Measurements from ENCODE around the gene NTN3.

The NTN3 gene

DNA sequence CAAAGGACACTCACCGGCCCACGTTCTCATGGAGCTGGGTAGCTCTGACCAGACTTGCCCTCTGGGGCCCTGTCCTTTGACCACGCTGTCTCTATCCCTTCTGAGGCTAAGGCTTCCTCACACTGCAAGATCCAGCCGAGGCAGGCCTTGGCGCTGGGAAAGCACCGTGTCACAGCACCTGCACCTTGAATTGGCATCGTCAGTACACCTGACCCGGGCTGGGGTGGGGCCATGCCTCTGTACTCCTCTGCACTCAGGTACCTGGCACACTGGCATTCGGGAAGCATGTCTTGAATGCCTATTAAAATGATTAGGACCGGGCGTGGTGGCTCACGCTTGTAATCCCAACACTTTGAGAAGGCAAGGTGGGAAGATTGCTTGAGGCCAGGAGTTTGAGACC is 9.9 kb downstream of the NTN3 start:
- no peak for DNase-seq

DNA sequence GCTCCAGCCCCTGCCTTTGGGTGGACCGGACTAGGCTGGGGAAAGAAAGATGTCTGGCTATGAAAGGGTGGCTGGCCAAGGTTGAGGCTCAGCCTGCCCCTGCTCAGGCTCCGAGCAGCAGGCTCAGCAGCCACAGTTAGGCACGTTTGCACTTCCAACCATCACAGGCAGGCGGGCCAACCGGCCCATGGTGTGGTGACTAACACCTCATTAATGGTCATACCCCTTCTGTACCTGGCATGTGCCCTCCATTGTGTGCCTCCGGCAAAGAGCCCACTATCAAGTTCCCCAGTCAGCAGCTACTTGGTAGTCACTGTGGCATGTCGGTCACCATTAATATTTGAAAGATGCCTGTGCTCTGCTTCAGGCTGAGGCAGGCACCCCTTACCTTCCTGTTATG is 10.6 kb downstream of the NTN3 start:
- DNase-seq, result no peak

DNA sequence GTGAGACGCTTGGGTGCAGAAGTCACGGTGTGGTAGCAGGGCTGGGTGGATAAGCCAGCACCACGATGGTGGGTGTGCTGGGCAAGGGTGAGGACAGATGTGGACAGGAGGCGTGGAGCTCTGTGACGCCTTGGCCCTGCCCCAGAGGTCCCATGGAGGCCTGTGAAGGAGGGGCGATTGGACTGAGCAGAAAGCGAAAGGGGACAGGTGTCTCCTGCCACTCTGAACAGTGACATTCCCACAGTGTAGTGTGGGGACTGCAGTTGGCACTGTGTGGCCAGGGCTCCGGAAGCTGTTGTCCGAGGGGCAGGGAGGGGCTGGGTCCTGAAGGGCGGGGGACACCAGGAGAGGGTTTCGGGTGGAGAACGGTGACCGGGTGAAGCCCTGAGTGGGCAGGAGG is 11.2 kb downstream of the NTN3 start:
- DNase-seq, result no peak

DNA sequence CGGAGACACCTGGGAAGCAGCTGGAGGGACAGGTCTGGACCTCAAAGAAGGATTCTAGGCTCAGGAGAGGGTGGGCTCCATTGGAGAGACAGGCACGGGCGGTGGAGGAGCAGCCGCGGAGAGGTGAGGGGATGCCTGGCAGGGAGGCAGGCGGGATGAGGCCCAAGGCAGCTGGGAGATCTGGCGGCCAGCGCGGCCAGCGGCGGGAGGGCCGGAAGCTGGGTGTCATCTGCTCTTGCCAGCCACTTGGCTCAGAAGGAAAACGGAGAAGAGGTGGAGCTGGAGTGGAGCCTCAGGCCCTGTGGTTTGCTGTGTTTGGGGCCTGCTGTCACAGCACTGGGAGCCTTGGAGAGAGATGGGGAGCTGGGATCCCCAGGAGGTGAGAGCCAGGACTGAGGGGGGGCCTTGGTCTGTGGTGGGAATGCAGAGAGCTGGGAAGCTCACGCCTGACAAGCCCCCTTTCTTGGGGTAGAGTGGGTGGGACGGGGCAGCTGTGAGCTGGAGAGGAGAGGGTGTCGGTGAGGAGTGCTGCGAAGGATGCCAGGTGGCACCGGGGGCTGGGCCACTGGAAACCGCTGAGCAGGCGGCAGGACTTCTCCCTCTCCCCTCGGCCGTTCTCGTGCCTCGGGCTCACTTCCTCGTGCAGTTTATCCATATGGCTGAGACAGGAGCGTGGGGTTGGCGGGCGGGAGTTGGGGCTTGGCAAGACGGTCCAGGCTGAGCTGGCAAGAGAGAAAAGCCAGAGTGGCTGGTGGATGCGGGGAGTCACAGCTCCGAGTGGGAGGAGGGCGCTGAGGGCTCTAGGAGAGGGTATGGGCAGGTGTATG is 11.8 kb downstream of the NTN3 start:
- DNase-seq, result no peak

DNA sequence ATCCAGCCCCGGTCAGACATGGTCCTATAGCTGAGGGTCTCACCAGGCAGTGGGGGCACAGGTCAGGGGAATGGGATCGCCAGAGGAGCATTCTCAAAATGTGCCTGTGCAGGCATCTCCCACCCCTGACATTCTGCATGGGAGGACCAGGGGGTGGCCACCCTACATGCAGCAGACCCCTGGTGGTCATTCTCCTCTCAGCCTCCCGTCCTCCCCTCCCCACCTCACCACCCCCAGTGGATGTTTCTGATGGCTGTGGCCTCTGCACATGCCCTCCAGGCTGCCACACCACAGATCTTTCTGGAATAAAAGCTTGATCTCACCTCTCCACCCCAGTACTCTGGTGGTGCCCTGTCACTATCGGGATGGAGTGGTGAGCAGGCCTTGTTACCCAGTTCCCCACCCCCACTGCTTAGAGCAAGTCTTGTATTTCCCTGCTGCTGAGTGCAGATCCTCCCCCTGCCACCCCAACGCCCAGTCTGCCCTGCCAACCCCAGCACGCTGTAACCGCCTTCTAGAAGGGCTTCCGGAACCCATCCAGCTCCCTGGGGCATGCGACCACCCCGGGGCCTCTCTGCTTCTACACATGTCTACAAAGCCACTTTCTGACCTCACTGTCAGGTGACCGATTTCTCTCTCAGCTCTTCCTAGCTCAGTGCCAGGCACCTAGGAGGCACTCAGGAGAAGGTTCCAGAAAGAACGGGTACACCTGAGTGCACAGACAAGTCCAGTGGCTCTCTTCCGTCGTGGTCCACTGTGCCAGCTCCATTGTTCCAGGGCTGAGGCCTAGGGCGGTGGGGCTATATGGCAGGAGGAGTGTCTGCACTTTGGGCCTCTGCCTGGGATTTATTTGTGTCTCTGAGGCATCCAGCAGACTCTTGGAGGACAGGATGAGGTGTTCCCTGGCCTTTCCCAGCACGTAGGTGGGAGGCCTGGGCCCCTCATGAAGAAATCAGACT is 13.1 kb downstream of the NTN3 start:
- DNase-seq, result no peak

DNA sequence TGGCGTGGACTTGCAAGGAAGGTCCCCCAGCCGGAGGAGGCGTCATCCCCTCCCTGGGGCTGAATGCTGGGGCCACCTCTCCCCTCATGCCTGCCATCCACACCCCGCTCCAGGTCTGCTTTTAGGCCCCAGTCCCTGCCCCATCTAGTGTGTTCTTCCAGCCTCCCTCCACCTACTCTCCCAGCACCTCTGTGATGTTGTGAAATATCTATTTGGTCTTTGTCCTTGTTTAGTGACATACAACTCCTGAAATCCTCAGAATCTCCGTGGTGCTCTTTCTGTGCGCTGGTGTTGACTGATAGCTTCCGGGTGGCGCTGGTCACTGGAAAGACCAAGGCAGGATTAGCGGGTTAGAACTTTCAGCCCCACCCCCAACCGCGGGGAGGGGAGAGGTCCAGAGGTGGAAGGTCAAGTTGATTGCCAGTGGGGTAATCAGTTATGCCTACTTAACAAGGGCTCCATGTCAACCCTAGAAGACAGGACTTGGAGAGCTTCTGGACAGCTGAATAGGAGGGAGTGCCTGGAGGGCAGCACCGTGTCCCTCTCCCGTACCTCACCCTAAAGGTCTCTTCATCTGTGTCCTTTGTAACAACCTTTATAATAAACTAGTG is 13.9 kb downstream of the NTN3 start:
- no peak for DNase-seq

DNA sequence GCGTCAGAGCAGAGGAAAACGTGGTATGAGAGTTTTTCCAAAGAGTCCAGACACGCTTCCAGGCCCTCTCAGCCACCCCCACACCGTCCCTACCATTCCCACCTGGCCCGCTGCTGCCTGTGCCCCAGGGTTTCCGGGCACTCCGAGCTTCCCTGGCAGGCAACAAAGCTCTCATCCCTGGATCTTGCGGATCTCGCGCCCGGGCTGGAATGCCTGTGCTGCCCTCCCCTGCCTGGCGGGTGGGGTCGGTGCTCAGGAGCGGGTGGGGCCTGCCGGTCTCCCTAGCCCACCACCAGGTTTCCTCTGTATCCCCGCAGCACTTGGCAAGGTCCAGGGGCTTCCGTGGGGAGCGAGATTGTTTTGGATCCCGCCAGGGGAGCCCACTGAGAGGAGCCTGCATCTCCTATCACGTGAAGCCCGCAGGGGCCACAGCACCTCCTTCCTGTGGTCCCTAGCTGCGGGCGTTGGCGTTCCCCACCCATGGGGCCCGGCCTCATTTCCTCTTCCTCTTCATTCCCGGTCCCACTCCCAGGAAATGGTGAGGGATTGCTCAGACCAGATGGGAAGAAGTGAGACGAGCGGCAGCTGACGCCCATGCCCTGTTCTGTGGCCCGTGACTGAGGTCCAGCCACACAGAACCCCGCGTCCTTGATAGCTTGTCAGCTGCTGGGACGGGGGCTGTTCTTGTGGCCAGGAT is 14.9 kb downstream of the NTN3 start:
- DNase-seq, result no peak

DNA sequence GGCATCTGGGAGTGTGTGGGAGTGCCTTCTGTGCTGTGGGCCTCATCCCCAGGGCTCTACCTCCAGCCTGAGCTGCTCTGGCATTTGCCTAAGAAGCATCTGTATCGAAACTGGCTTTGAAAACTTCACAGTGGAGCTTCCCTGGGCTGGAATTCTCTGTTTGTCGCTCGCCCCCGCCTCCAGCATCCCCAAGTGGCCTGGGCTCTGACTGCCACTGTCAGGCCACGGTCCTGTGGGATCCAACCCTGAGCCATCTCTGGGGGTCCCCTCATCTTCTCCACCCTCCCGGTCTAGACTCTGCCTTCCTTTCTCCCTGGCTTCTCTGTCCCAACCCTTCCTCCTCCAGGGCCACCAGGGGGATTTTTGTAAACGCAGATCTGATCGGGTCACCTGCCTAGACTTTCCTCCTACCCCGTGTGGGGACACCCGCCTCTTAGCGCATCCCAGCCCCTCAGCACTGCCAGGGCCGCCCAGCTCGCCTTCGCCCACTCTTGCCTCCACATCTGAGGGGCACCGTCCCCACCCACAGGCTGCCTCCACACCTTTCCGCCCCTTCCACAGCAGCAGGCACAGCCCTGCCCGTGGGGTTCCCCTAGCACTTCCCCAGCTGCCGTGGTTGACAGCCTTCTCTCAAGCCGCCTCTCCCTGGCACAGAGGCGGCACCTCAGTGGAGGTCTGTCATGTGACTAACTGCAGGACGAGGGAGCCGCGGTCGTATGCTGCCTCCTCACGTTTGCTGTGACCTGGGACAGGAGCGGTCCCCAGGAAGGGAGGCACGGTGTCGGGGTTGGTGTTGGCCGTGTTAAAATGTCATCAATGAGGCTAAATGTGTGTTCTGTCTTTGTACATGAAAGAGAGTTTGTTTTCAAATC is 15.8 kb downstream of the NTN3 start:
- DNase-seq, result no peak

DNA sequence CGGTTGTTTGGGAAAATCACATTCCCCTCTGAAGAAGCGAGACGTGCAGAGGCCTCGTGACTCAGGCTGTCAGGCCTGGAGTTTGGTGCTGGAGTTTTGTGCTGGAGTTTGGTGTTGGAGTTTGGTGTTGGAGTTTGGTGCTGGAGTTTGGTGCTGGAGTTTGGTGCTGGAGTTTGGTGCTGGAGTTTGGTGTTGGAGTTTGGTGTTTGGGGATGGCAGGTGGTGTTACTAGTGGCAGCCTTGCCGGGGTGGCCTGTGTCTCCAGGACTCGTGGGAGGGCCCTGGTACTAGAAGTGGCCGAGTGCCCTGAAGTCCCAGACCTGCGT is 16.4 kb downstream of the NTN3 start:
- no peak for DNase-seq

DNA sequence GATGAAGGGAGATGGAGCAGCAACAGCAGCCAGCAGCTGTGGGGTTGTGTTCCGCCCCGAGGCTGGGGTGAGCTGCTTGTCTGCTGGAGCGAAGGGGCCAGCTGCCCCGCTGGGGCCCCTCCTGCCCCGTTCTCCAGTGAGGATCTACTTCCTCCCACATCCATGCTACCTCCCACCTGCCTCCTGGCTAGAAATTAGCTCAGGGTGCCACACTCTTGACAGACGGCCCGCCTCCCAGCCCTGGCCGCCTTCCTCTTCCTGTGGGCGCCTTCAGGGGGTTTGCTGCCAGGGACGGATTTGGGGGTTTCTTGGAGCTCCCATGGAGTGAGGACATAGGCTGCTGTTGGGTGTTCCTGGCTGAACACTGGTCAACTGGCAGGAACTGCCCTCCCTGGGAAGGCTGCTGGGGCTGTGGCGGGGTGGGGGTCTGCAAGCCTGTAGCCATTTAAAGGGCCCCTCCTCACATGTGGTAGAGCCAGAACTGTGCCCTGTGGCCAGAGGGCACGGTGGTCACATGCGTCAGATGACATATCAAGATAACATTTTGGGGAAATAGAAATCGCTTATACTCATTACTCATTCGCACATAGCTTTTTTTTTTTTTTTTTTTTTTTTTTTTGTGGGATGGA is 16.9 kb downstream of the NTN3 start:
- no peak for DNase-seq

DNA sequence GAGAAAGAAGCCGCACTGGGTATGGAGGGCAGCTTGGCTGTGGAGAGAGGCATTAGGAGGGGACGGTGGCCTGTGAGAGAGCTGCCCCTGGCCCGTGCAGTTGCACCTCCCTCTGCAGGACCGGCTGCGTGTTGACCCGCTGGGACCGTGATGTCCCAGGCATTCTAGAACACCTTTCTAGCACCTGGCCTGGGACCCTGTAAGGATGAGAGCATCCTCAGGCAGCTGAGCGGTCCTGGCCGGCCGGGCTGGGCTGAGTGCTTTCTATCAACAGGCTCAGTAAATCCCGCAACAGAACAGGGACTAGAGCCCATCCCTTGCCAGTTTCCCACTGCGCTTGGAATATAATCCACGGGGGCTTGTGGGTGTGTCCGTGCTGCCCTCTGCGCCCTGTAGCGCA is 18.5 kb downstream of the NTN3 start:
- no peak for DNase-seq

DNA sequence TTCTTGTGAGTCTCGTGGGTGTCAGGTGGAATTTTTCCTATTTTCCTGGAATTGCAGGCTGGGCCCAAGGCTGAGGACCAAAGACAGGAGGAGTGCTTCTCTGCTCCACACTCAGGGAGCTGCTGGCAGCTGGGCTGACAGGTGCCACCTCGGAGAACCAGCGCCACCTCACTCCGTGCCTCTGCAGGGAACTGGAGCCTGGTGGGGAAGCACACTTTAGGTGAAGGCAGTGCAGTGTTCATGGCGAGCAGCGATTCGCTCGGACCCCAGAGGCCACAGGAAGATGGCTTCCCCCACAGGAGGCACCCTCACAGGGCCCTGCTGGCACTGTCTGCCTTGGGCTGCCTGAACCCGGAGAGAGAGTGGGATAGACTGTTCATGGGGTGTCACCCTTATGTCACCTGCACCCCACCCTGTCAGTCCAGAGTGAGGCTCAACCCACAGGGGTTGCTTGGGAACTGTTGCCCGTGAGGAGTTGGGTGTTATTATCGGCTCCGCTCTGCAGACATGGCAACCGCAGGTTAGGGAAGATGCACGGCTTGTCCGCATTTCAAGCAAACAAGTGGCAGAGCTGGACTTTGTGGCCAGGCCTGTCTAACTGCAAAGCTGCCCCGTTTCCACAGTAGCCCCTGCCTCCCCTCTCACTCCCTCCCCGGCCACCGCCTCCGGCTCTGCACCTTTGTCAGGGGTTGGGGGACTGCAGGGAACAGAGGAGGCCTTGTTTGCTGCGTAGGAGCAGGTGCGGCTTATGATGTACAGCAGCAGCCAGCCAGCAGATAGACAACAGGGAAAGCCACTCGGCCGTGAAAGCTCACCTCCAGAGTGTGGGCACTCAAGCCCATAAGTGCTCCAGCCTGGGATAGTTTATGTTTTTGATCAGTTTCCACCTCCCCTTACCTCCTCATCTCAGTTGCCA is 19.4 kb downstream of the NTN3 start:
- DNase-seq, result no peak

DNA sequence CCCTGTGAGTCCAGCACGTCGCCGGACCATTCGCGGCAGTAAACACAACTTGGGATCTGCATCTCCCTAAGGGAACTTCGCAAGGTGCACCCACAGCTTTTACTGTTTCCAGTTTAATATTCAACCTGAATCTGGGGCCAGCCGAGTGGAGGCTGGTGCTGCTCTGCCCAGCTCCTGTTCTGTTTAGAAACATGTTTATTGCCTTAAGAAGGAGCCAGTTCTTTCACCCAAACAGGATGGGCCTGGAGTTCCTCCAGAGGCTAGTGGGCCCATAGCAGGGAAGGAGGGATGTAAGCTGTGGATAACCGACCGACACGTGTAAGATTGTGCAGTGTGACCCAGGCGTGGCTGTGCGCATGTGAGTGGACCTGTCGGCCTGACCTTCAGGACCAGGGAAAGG is 21.2 kb downstream of the NTN3 start:
- DNase-seq, result no peak

DNA sequence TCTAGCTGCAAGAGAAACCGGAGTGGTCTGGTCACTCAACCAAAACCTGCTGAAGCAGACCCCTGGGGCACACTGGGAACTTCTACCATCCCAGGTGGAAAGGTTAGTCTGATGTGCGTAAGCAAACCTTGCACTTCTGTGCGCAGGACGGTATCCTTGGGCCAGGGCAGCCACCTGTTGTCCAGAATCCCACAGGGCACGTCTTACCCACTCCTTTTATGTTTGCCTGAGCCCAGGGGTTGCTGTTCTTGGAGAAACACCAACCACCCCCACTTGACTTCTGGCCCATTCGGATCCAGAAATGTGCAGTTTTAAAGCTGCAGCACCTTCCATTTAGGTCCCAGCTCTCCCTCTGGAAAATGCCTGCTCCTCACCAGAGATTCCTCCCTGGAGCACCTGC is 22.5 kb downstream of the NTN3 start:
- no peak for DNase-seq

DNA sequence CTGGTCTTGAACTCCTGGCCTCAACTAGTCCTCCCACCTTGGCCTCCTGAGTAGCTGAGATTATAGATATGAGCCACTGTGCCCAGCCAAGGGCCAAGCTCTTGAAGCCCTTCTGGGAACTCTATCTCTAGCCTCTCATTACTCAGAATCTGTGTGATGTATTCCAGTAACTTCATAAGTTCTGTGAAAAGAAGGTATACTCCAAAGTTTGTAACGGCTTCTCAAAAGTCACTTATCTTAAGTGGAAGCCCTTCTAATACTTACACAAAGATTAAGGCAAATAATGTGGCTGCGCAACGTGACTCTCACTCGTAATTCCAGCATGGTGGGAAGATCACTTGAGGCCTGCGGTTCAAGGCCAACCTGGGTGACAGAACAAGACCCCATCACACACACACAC is 23.5 kb downstream of the NTN3 start:
- no peak for DNase-seq

DNA sequence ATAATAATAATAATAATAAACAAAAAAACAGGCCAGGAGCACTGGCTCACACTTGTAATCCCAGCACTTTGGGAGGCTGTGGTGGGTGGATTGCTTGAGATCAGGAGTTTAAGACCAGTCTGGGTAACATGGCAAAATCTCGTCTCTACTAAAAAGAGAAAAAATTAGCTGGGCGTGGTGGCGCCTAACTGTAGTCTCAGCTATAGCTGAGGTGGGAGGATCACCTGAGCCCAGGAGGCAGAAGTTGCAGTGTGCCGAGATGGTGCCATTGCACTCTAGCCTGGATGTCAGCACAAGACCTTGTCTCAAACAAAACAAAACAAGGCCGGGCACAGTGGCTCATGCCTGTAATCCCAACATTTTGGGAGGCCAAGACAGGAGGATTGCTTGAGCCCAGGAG is 23.9 kb downstream of the NTN3 start:
- no peak for DNase-seq

DNA sequence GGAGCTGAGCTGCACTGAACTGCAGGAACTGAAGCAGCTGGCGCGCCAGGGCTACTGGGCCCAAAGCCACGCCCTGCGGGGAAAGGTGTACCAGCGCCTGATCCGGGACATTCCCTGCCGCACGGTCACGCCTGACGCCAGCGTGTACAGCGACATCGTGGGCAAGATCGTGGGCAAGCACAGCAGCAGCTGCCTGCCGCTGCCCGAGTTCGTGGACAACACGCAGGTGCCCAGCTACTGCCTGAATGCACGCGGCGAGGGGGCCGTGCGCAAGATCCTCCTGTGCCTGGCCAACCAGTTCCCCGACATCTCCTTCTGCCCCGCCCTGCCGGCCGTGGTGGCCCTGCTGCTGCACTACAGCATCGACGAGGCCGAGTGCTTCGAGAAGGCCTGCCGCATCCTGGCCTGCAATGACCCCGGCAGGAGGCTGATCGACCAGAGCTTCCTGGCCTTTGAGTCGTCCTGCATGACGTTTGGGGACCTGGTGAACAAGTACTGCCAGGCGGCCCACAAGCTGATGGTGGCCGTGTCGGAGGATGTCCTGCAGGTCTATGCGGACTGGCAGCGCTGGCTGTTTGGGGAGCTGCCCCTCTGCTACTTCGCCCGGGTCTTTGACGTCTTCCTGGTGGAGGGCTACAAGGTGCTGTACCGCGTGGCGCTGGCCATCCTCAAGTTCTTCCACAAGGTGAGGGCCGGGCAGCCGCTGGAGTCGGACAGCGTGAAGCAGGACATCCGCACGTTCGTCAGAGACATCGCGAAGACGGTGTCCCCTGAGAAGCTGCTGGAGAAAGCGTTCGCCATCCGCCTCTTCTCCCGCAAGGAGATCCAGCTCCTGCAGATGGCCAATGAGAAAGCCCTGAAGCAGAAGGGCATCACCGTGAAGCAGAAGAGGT is 25.4 kb downstream of the NTN3 start:
- no peak for DNase-seq

DNA sequence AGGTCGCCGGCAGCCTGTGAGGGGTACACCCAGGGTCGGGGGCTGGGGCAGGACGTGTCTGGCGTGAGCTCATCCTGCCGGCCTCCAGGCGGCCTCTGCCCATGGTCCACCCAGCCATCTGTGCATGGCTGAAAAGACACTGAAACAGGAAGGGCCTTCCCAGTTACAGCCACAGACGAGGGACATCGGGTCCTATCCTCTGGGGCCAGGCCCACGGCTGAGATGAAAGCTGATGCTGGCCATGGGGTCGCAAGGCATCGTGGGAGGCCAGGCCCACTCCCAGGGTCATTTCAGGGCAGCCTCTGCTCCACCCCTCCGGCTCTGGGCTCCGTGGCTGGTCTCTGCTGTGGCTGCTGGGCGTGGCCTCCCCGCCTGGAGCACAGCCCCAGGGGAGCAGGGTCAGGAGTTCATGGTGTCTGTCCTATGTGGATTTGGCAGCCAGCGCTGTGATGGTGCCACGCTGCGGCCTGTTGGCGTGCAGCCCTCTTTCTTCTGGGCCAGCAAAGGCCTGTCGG is 26.1 kb downstream of the NTN3 start:
- DNase-seq, result no peak

Measured in NCI-H2081 treated with DMSO at 0.1 percent for 48 hours (cell line).